ENCODE data around the gene BACE2.
"Not testable (repeated sequence)": the region's sequence is repeated elsewhere in the genome, so short reads cannot be mapped to it uniquely, and the experiment has no call there.

BACE2 gene

DNA sequence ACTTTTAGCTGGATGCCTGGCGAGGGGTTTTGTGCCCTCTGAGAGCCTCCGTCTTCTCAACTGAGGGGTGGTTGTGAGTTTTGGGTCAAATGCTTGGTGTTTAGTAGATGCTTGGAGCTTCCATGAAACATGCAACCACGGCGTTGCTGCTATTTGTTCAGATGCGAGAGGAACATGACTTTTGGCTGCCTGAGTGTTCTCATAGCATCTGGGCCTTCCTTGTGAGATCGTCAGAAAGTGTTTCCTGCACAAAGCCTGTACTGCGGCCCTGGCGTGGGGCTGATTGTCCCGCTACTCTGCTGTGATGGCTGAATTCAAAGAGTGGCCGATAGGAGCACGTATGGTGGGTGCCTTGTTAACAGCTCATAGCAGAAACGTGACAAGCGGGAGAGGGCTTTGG, 78.8 kb downstream of the BACE2 start:
- no peaks in the 10 kb centered on the region for H3K36me3 Mint-ChIP-seq
- DNase-seq (ENCODE audit: low spot score in 2 of 2) (no peak), ATAC-seq (no peak)
- H3K4me3 Mint-ChIP-seq = no peak overlapping the region
- H3K4me1 Mint-ChIP-seq = peaks cover 2% of the 10 kb centered on the region
- H3K9me3 Mint-ChIP-seq = no peaks in the 10 kb centered on the region
- no peak overlapping the region for H3K27ac Mint-ChIP-seq

- Mint-ChIP-seq H3K27ac (no peak overlapping the region), H3K36me3 (no peaks in the 10 kb centered on the region), H3K4me1 (peaks cover 6% of the 10 kb centered on the region), H3K9me3 (no peaks in the 10 kb centered on the region), H3K4me3 (no peak overlapping the region)
- ATAC-seq = no peak
- DNase-seq (ENCODE audit: low spot score in 2 of 2) = no peak
Measured at GRCh38 chr21:41247561-41248545, 79.9 kb downstream of the BACE2 start.

GRCh38 chr21:41249476-41249875, 81.5 kb downstream of the BACE2 start:
- Mint-ChIP-seq H3K9me3 (peaks cover 4% of the 10 kb centered on the region), H3K27ac (no peak overlapping the region), H3K36me3 (no peaks in the 10 kb centered on the region), H3K4me1 (peaks cover 6% of the 10 kb centered on the region), H3K4me3 (no peak overlapping the region)
- DNase-seq (ENCODE audit: low spot score in 2 of 2) (no peak), ATAC-seq (no peak)

DNA sequence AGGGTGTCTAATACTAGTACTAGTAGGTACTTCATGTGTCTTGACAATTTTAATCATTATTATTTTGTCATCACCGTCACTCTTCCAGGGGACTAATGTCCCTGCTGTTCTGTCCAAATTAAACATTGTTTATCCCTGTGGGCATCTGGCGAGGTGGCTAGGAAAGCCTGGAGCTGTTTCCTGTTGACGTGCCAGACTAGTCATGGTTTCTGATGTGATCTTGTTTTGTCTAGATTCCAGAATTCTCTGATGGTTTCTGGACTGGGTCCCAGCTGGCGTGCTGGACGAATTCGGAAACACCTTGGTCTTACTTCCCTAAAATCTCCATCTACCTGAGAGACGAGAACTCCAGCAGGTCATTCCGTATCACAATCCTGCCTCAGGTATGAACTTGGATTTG, 82.6 kb downstream of the BACE2 start:
- ATAC-seq (no peak), DNase-seq (ENCODE audit: low spot score in 2 of 2) (no peak)
- no peak overlapping the region for H3K4me3 Mint-ChIP-seq
- peaks cover 9% of the 10 kb centered on the region for H3K9me3 Mint-ChIP-seq
- no peak overlapping the region for H3K27ac Mint-ChIP-seq
- peaks cover 6% of the 10 kb centered on the region for H3K4me1 Mint-ChIP-seq
- H3K36me3 Mint-ChIP-seq = no peaks in the 10 kb centered on the region

- no peak for ATAC-seq
- Mint-ChIP-seq H3K4me1 (peaks cover 6% of the 10 kb centered on the region), H3K36me3 (no peaks in the 10 kb centered on the region), H3K27ac (no peak overlapping the region), H3K9me3 (peaks cover 15% of the 10 kb centered on the region), H3K4me3 (no peak overlapping the region)
- DNase-seq (ENCODE audit: low spot score in 2 of 2) = no peak
Measured at GRCh38 chr21:41251961-41252642, 84.1 kb downstream of the BACE2 start.

GRCh38 chr21:41254090-41254700, 86.2 kb downstream of the BACE2 start:
- Mint-ChIP-seq H3K4me1 (peaks cover 6% of the 10 kb centered on the region), H3K4me3 (no peak overlapping the region), H3K36me3 (no peaks in the 10 kb centered on the region), H3K27ac (no peak overlapping the region), H3K9me3 (peaks cover 15% of the 10 kb centered on the region)
- no peak for ATAC-seq
- no peak for DNase-seq (ENCODE audit: low spot score in 2 of 2)

DNA sequence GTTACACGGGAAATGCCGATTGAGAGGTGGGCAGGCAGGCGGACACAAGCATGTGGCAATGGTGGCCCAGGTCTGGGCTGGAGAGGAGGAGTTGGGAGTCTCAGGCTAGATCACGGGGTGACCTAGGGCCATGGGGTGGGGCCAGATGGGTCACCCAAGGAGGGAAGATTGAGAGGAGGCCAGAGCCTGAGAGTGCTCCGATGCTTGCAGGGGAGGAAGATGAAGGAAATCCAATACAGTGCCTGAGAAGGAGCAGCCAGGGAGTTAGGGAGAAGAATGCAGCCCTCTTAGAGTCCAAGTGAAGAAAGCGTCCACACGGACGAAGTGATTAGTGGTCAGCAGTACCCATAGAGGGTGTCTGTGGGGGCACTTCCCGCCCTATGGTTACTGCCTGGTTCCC, 87.2 kb downstream of the BACE2 start:
- Mint-ChIP-seq H3K4me1 (peaks cover 6% of the 10 kb centered on the region), H3K36me3 (no peaks in the 10 kb centered on the region), H3K9me3 (peaks cover 15% of the 10 kb centered on the region), H3K27ac (no peak overlapping the region), H3K4me3 (no peak overlapping the region)
- ATAC-seq = no peak
- DNase-seq (ENCODE audit: low spot score in 2 of 2) = no peak

- ATAC-seq; H3K4me3 Mint-ChIP-seq; H3K27ac Mint-ChIP-seq; H3K36me3 Mint-ChIP-seq; DNase-seq (ENCODE audit: low spot score in 2 of 2); H3K4me1 Mint-ChIP-seq: not testable (repeated sequence)
- H3K9me3 Mint-ChIP-seq = peaks cover 15% of the 10 kb centered on the region
Measured at GRCh38 chr21:41256231-41256630, 88.3 kb downstream of the BACE2 start.

- Mint-ChIP-seq H3K27ac (no peak overlapping the region), H3K4me1 (peaks cover 2% of the 10 kb centered on the region), H3K36me3 (no peaks in the 10 kb centered on the region), H3K9me3 (peaks cover 15% of the 10 kb centered on the region), H3K4me3 (no peak overlapping the region)
- no peak for ATAC-seq
- no peak for DNase-seq (ENCODE audit: low spot score in 2 of 2)
Measured at GRCh38 chr21:41256771-41257702, 89.1 kb downstream of the BACE2 start.

DNA sequence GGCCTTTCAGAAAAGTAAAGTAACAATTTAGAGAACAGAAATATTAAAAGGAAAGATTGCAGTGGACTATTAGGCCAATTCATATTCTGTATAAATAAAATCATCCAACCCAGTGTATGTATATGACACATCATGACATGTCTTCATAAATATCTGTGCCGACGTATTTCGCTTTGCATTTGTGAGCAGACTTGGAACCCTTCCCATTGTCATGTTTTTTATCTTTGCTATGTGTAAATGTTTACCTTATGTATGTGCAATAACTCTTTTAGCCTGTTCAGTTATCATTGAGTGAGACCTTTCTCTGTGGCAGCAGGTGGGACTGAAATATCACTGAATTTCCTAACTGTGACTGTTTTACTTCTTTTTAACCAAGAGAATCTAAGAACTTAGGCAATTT, 90.7 kb downstream of the BACE2 start:
- Mint-ChIP-seq H3K4me3 (no peak overlapping the region), H3K4me1 (no peaks in the 10 kb centered on the region), H3K36me3 (no peaks in the 10 kb centered on the region), H3K27ac (no peak overlapping the region), H3K9me3 (peaks cover 15% of the 10 kb centered on the region)
- DNase-seq (ENCODE audit: low spot score in 2 of 2) (no peak), ATAC-seq (no peak)

DNA sequence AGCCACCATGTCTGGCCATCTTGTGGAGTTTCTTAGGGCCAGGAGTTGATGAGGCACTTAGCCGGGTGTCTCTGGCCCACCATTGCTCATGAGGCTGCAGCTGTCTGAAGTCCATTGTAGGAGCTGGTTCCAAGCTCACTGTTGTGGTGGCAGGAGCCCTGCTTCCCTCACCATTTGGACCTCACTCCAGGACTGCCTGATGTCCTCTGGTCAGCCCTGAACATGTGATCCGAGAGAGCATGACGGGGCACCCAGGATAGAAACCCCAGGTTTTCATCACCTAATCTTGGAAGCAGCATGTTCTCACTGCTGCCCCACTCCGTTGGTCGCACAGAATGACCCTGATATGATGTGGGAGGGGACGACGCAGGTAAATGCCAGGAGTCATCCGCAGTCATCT, 92.5 kb downstream of the BACE2 start:
- Mint-ChIP-seq H3K9me3 (peaks cover 6% of the 10 kb centered on the region), H3K36me3 (no peaks in the 10 kb centered on the region), H3K4me1 (no peaks in the 10 kb centered on the region), H3K27ac (no peak overlapping the region), H3K4me3 (no peak overlapping the region)
- ATAC-seq = no peak
- no peak for DNase-seq (ENCODE audit: low spot score in 2 of 2)

GRCh38 chr21:41267346-41267745, 99.4 kb downstream of the BACE2 start:
- Mint-ChIP-seq H3K4me1 (no peaks in the 10 kb centered on the region), H3K9me3 (peaks cover 6% of the 10 kb centered on the region), H3K4me3 (no peak overlapping the region), H3K36me3 (no peaks in the 10 kb centered on the region), H3K27ac (no peak overlapping the region)
- no peak for ATAC-seq
- no peak for DNase-seq (ENCODE audit: low spot score in 2 of 2)

GRCh38 chr21:41269535-41269934, 101.6 kb downstream of the BACE2 start:
- ATAC-seq (no peak), DNase-seq (ENCODE audit: low spot score in 2 of 2) (no peak)
- H3K27ac Mint-ChIP-seq = no peak overlapping the region
- no peak overlapping the region for H3K4me3 Mint-ChIP-seq
- no peaks in the 10 kb centered on the region for H3K36me3 Mint-ChIP-seq
- H3K4me1 Mint-ChIP-seq = no peaks in the 10 kb centered on the region
- H3K9me3 Mint-ChIP-seq = peaks cover 13% of the 10 kb centered on the region

- ATAC-seq = no peak
- Mint-ChIP-seq H3K4me3 (no peak overlapping the region), H3K27ac (no peak overlapping the region), H3K9me3 (peaks cover 8% of the 10 kb centered on the region), H3K36me3 (no peaks in the 10 kb centered on the region), H3K4me1 (no peaks in the 10 kb centered on the region)
- DNase-seq (ENCODE audit: low spot score in 2 of 2) = no peak
Measured at GRCh38 chr21:41277196-41277595, 109.2 kb downstream of the BACE2 start.

DNA sequence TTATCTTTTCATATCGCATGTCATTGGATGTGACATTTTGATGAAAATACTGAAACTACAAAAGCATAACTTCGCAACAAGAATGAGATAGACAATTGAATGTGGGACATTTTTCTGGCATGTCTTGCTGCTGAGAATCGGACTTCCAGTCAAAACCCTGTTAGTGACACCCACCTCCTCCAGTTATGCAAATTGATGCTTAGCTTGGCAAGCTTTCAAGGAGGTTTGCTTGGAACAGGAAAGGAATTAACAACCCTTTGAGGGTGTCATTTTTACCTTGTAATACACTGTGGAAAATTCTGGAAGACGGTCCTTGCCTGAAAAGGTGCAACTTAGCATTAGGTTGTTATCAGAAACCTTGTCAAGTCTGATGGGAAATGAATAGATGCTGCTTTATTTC, 109.9 kb downstream of the BACE2 start:
- H3K4me1 Mint-ChIP-seq = no peaks in the 10 kb centered on the region
- no peak for ATAC-seq
- no peak overlapping the region for H3K27ac Mint-ChIP-seq
- no peaks in the 10 kb centered on the region for H3K36me3 Mint-ChIP-seq
- H3K9me3 Mint-ChIP-seq = peaks cover 1% of the 10 kb centered on the region
- H3K4me3 Mint-ChIP-seq = no peak overlapping the region
- no peak for DNase-seq (ENCODE audit: low spot score in 2 of 2)
